Stimulated activated CD4-positive, alpha-beta T cell treated with anti-CD3 and anti-CD28 coated beads, Interleukin-2, amount 100 ng/mL, for 24 hours (primary cell): ENCODE measurements around the gene PHRF1.

Experiments used
- DNase-seq, 2 donors: peaks; one replicate each; pipeline ENCODE4 v3.0.0-alpha.2; 2020

The PHRF1 gene

GRCh38 chr11:575996-576768, at the start of gene PHRF1:
PHRF1 (plus strand) TSS chr11:576470; CDS start chr11:581513, 5,043 bp downstream.
- DNase-seq = peak; percentile 95

GRCh38 chr11:528166-528814, 48.0 kb upstream of the PHRF1 start:
- DNase-seq = no peak

GRCh38 chr11:528815-529727, 47.2 kb upstream of the PHRF1 start:
- DNase-seq = no peak

- no peak for DNase-seq
Observed at GRCh38 chr11:529728-530411, 46.4 kb upstream of the PHRF1 start.

GRCh38 chr11:530960-531831, 45.1 kb upstream of the PHRF1 start:
- DNase-seq = no peak

- no peak for DNase-seq
Observed at GRCh38 chr11:531919-532526, 44.2 kb upstream of the PHRF1 start.

- DNase-seq = no peak
Observed at GRCh38 chr11:532527-532985, 43.7 kb upstream of the PHRF1 start.

- no peak for DNase-seq
Observed at GRCh38 chr11:532986-533585, 43.2 kb upstream of the PHRF1 start.

- no peak for DNase-seq
Observed at GRCh38 chr11:533586-534395, 42.5 kb upstream of the PHRF1 start.

- peak in 1 of 2 donors; percentile 48 for DNase-seq
Observed at GRCh38 chr11:534396-535209, 41.7 kb upstream of the PHRF1 start.

- DNase-seq = no peak
Observed at GRCh38 chr11:535210-535518, 41.1 kb upstream of the PHRF1 start.

- peak; percentile 95 to 97 for DNase-seq
Observed at GRCh38 chr11:535519-536454, 40.5 kb upstream of the PHRF1 start, which contains the start of gene HRAS. HRAS (minus strand) TSS chr11:535576.

- peak; percentile 89 to 94 for DNase-seq
Observed at GRCh38 chr11:536841-537621, 39.2 kb upstream of the PHRF1 start, which contains the start of gene LRRC56. LRRC56 (plus strand) TSS chr11:537527; CDS start chr11:540685, 3,158 bp downstream.

- DNase-seq = peak in 1 of 2 donors; percentile 16
Observed at GRCh38 chr11:537622-538430, 38.4 kb upstream of the PHRF1 start.

GRCh38 chr11:538431-539051, 37.7 kb upstream of the PHRF1 start:
- DNase-seq = peak in 1 of 2 donors; percentile 17
